Measurements from ENCODE around the gene UBC.
A peak's percentile ranks its signal among the peaks of the same experiment; 100 is the strongest.

Gene UBC

GRCh38 chr12:124917841-124918621 lies 3.6 kb upstream of the UBC start:
- TF ChIP-seq CTCF (IDR thresholded peaks at IDR 0.05; ENCODE audit: insufficient read depth, low read length, missing control alignments), result no peak
- no peak for DNase-seq (ENCODE audit: low read depth, low spot score)
- ChIA-PET POLR2A (interaction anchor here (0.7 to 3.4 kb wide), 3 partner anchors 9 to 22 kb away, joined by 3 to 36 read pairs (median 23); no protein-coding TSS in a partner anchor), CTCF (interaction anchor here (0.8 to 6.1 kb wide), 3 partner anchors 12 to 23 kb away, joined by 8 to 38 read pairs (median 13); no protein-coding TSS in a partner anchor)
- peak overlapping the region; percentile 40 for H3K4me3 ChIP-seq (ENCODE audit: low read depth, low read length)

- DNase-seq (ENCODE audit: low read depth, low spot score), result peak; percentile 98
- no peak for TF ChIP-seq CTCF (IDR thresholded peaks at IDR 0.05; ENCODE audit: insufficient read depth, low read length, missing control alignments)
- CTCF ChIA-PET, result interaction anchor here (0.8 to 6.1 kb wide), 2 partner anchors 12 to 23 kb away, joined by 8 to 38 read pairs; no protein-coding TSS in a partner anchor
- H3K4me3 ChIP-seq (ENCODE audit: low read depth, low read length), result peak overlapping the region; percentile 40
- POLR2A ChIA-PET, result interaction anchor here (0.7 to 3.4 kb wide), 3 partner anchors 10 to 22 kb away, joined by 3 to 36 read pairs (median 23); no protein-coding TSS in a partner anchor
These were observed 2.8 kb upstream of the UBC start for GRCh38 chr12:124917135-124917840.

- TF ChIP-seq CTCF (IDR thresholded peaks at IDR 0.05; ENCODE audit: insufficient read depth, low read length, missing control alignments), result no peak
- DNase-seq (ENCODE audit: low read depth, low spot score), result no peak
- CTCF ChIA-PET, result interaction anchor here (1.3 to 2.5 kb wide), 4 partner anchors 8 to 23 kb away, joined by 5 to 15 read pairs (median 6); no protein-coding TSS in a partner anchor
- POLR2A ChIA-PET, result interaction anchor here (3.3 to 3.4 kb wide), 2 partner anchors 10 to 23 kb away, joined by 23 to 36 read pairs; no protein-coding TSS in a partner anchor
- H3K4me3 ChIP-seq (ENCODE audit: low read depth, low read length), result peak overlapping the region; percentile 38
These were observed 2.1 kb upstream of the UBC start for GRCh38 chr12:124916374-124917134.

GRCh38 chr12:124915239-124916236 lies 1.1 kb upstream of the UBC start:
- POLR2A ChIA-PET, result interaction anchor here (0.6 to 3.4 kb wide), 6 partner anchors 9 to 227 kb away, joined by 3 to 36 read pairs (median 4); no protein-coding TSS in a partner anchor
- DNase-seq (ENCODE audit: low read depth, low spot score), result no peak
- H3K4me3 ChIP-seq (ENCODE audit: low read depth, low read length), result peak overlapping the region; percentile 94
- no peak for TF ChIP-seq CTCF (IDR thresholded peaks at IDR 0.05; ENCODE audit: insufficient read depth, low read length, missing control alignments)
- CTCF ChIA-PET, result interaction anchor here (0.9 to 2.5 kb wide), 6 partner anchors 9 to 24 kb away, joined by 3 to 15 read pairs (median 5); no protein-coding TSS in a partner anchor
